KBM-7 (cell line): Measurements from ENCODE around the gene SCYL3.
"Not testable (repeated sequence)": the region's sequence is repeated elsewhere in the genome, so short reads cannot be mapped to it uniquely, and the experiment has no call there.

Experiments used
- DNase-seq: peaks from one replicate; pipeline ENCODE4 v3.0.0-alpha.2; 2015
- in situ Hi-C: fragments of 300-500 bp; cut with MboI; formaldehyde crosslinking; loops from 2 replicates; pipeline ENCODE4 v1.14.3; 2020; ENCODE audit warnings: low sequenced_read_pairs, low pct_unique_long_range_greater_than_20kb, mixed read lengths

SCYL3 gene

GRCh38 chr1:169874229-169874628, 19.5 kb downstream of the SCYL3 start:
- in situ Hi-C loops = no loop called here
- no peak for DNase-seq

- DNase-seq = no peak
- in situ Hi-C loops = no loop called here
Observed at GRCh38 chr1:169873582-169874199, 20.0 kb downstream of the SCYL3 start.

GRCh38 chr1:169872906-169873305, 20.8 kb downstream of the SCYL3 start:
- no peak for DNase-seq
- in situ Hi-C loops = no loop called here

- DNase-seq, in situ Hi-C loops: not testable (repeated sequence)
Observed at GRCh38 chr1:169871988-169872387, 21.7 kb downstream of the SCYL3 start.

GRCh38 chr1:169869426-169869825, 24.3 kb downstream of the SCYL3 start:
- in situ Hi-C loops = no loop called here
- no peak for DNase-seq

- in situ Hi-C loops = no loop called here
Observed at GRCh38 chr1:169868978-169869377, 24.7 kb downstream of the SCYL3 start.

GRCh38 chr1:169867012-169867675, 26.6 kb downstream of the SCYL3 start:
- in situ Hi-C loops = no loop called here
- DNase-seq = no peak

More at GRCh38 chr1:169868978-169869377, 24.7 kb downstream of the SCYL3 start:
- no peak for DNase-seq

GRCh38 chr1:169866577-169866976, 27.1 kb downstream of the SCYL3 start:
- in situ Hi-C loops = no loop called here

GRCh38 chr1:169864531-169864930, 29.2 kb downstream of the SCYL3 start:
- not testable (repeated sequence) for DNase-seq

More at GRCh38 chr1:169866577-169866976, 27.1 kb downstream of the SCYL3 start:
- no peak for DNase-seq

GRCh38 chr1:169860750-169861149, 32.9 kb downstream of the SCYL3 start:
- no peak for DNase-seq
- in situ Hi-C loops = no loop called here

More at GRCh38 chr1:169864531-169864930, 29.2 kb downstream of the SCYL3 start:
- in situ Hi-C loops = not testable (repeated sequence)

GRCh38 chr1:169860187-169860586, 33.5 kb downstream of the SCYL3 start:
- in situ Hi-C loops = no loop called here
- peak; percentile 14 for DNase-seq

GRCh38 chr1:169859001-169859400, 34.7 kb downstream of the SCYL3 start:
- in situ Hi-C loops = no loop called here
- no peak for DNase-seq

- DNase-seq = no peak
- in situ Hi-C loops = no loop called here
Observed at GRCh38 chr1:169858467-169858866, 35.2 kb downstream of the SCYL3 start.

GRCh38 chr1:169853341-169853740, 40.4 kb downstream of the SCYL3 start:
- DNase-seq = no peak
- in situ Hi-C loops = no loop called here

GRCh38 chr1:169849346-169850022, 44.2 kb downstream of the SCYL3 start:
- in situ Hi-C loops = no loop called here
- DNase-seq = no peak

- in situ Hi-C loops = no loop called here
- DNase-seq = no peak
Observed at GRCh38 chr1:169848456-169848855, 45.2 kb downstream of the SCYL3 start.

- in situ Hi-C loops = no loop called here
- DNase-seq = no peak
Observed at GRCh38 chr1:169844941-169845608, 48.6 kb downstream of the SCYL3 start.

- no peak for DNase-seq
- in situ Hi-C loops = no loop called here
Observed at GRCh38 chr1:169838942-169839341, 54.8 kb downstream of the SCYL3 start.

- DNase-seq = no peak
- in situ Hi-C loops = no loop called here
Observed at GRCh38 chr1:169836198-169836597, 57.5 kb downstream of the SCYL3 start.

GRCh38 chr1:169835647-169836046, 58.0 kb downstream of the SCYL3 start:
- in situ Hi-C loops = no loop called here
- DNase-seq = no peak
